Stimulated activated CD4-positive, alpha-beta T cell treated with anti-CD3 and anti-CD28 coated beads, Interleukin-2, amount 100 ng/mL, for 24 hours (primary cell): ENCODE data around the gene RELB.
"Not testable (repeated sequence)": the region's sequence is repeated elsewhere in the genome, so short reads cannot be mapped to it uniquely, and the experiment has no call there.

ENCODE experiments used
- DNase-seq, 2 donors: peaks; one replicate each; pipeline ENCODE4 v3.0.0-alpha.2; 2020

The RELB gene, protein sequence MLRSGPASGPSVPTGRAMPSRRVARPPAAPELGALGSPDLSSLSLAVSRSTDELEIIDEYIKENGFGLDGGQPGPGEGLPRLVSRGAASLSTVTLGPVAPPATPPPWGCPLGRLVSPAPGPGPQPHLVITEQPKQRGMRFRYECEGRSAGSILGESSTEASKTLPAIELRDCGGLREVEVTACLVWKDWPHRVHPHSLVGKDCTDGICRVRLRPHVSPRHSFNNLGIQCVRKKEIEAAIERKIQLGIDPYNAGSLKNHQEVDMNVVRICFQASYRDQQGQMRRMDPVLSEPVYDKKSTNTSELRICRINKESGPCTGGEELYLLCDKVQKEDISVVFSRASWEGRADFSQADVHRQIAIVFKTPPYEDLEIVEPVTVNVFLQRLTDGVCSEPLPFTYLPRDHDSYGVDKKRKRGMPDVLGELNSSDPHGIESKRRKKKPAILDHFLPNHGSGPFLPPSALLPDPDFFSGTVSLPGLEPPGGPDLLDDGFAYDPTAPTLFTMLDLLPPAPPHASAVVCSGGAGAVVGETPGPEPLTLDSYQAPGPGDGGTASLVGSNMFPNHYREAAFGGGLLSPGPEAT

DNA sequence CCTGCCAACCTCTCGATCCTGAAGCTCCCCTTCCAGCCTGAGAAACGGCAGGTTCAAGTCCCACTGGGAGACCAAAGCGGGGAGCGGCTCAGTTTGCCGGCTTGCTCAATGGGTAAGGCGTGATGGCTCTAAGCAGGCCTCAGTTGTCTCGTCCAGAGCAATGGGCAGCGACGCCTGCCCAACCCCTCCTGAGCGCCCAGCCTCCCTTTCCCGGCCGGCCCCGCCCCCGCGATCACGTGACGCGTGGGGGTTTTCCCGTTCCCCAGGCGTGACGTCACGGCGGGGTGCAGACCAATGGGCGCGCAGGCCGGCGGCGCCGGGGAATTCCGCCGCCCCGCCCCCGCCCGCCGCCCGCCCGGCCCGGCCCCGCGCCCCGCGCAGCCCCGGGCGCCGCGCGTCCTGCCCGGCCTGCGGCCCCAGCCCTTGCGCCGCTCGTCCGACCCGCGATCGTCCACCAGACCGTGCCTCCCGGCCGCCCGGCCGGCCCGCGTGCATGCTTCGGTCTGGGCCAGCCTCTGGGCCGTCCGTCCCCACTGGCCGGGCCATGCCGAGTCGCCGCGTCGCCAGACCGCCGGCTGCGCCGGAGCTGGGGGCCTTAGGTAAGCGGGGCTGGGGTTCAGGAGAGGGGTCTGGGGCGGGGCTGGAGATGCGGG is at the start of gene RELB:
Gene RELB (plus strand): TSS at position 378 of the 653 bp plus-strand sequence. CDS start 116 bp downstream, at position 494.
- peak; percentile 98 for DNase-seq

DNA sequence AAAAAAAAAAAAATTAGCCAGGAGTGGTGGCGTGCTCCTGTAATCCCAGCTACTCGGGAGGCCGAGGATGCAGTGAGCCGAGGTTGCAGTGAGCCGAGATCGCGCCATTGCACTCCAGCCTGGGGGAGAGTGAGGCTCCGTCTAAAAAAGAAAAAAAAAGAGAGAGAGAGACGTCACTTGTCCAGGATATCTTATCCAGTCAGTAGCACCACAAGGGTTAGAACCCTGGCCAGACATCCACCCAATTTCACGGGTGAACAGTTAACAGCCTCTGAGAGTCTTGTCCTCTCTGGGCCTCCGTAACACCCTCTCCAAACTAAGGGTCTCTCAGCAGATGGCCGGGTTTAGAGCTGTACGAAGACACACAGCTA is 47.0 kb upstream of the RELB start:
- no peak for DNase-seq

DNA sequence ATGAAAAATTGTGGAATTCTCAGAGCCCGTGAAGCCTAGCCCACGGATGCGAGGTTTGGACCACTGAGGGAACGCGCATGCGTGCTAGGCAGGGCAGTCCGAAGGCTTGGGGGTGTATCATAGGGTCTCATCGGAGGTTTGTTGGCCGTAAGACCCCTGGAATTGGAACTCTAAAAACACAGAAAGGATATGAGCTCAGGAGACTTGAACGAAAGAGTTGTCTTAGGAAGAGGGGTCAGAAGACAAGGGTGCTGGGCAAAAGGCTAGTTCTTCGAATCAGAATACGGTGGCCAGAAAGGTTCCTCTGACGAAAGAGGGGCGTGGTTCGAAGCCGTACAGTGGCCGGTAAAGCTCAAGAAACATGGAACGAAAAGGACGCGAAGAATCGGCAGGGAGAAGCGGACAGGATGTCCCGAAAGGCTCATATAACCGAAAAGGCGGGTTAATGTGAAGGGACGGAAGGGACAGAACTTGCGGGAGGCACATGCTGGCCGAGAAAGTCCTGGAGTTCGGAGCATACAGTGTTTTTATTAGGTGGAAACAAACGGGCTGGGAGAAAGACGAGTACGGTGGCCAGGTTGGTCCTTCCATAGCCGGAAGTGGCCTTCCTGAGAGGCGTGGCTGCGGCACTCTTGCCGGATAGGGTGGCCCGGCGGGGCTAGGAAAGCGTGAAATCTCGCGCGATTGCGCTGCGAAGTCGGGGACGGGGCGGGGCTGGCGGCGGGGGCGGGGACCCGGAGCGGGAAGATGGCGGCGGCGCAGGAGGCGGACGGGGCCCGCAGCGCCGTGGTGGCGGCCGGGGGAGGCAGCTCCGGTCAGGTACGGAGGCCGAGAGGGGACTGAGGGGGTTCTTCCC is 46.4 kb upstream of the RELB start, which contains the start of gene CLPTM1:
Gene CLPTM1 (plus strand): TSS at position 732 of the 856 bp plus-strand sequence. CDS start 16 bp downstream, at position 748.
- DNase-seq, result peak; percentile 96 to 97

DNA sequence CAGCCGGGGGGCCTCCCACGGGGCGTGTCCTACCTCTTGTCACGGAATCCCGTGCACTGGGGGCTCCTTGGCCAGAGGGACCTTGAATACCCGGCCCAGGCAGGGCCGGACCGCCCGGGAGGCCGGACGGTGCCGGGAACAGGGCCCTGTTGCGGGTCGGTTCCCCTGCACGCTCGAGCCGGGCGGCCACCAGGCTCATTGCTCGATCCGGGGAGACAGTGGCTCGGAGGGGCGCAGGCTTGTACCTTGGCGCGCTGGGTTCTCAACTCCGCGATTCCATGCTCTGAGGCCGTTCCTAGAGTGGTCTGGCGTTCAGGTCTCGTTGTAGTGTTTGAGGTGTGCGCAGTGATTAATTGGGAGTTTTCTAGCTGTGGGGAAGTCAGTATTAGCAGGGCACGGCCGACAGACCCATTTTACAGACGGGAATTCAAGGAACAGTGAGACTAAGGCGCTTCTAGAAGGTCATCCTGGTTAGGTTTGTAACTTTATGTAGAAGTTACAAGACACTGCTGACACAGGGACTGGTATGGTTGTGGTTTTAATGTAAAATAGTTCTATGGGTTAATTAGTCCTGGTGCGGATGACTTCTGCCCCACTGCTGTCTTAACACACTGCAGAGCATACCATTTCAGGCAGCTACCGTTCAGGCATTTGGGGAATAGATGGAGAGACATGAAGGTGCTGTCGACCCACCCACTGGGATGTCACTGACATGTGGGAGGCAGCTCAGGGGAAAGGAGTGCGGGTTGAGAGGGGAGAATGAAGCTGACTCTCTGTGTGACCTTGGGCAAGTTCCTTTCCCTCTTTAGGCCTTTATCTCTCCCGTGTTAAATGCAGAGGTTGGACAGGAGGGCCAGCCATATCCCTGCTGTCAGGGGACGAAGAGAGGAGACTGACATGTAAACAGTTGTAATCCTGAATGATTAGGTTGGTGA is 45.5 kb upstream of the RELB start:
- no peak for DNase-seq

DNA sequence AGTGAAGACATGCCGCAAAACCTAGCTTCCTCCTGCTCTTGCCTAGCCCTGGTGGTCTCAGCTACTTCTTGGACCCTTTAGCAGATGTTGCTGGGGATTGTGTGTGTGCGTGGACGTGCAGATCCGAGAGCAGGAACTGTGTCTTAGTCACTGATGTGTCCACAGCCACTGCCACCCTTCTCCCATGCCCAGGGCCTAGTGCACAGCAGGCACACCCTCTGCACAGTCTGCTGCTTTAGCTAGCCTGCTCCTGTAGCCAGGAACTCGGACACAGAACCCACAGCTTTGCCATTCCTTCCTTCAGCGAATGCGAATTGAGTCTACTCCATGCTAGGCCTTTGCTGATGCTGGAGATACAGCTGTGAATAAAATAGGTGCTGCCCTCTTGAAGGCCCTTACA is 43.7 kb upstream of the RELB start:
- no peak for DNase-seq

DNA sequence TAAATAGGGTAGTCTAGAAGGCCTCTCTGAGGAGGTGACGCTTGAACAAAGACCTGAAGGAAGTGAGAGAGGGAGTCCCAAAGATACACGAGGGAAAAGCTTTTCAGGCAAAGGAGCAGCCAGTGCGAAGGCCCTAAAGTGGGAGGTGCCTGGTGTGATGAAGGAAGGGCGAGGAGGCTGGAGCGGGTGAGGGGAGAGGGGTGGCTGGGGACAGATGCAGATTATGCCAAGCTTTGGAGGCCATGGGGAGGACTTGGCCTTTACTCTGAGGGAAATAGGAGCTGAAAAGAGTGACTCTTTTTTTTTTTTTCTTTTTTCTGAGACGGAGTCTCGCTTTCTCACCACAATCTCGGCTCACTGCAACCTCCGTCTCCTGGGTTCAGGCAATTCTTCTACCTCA is 43.2 kb upstream of the RELB start:
- no peak for DNase-seq

DNA sequence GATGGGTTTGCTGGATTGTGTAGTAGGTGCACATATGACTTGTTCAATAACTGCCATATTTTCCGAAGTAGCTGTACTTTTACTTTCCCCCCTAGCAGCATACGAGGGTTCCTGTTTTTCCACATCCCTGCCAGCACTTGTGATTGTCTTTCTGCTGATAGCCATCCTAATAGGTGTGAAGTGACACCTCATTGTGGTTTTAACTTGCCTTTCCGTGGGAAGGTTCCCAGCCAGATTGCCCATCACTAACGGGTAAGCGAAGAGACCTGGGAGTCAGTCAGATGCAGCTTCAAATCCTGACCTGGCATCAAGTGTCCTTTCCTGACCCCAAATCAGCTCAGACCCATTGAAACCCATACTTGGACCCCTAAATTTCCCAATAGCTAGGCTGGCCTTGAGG is 41.6 kb upstream of the RELB start:
- no peak for DNase-seq

DNA sequence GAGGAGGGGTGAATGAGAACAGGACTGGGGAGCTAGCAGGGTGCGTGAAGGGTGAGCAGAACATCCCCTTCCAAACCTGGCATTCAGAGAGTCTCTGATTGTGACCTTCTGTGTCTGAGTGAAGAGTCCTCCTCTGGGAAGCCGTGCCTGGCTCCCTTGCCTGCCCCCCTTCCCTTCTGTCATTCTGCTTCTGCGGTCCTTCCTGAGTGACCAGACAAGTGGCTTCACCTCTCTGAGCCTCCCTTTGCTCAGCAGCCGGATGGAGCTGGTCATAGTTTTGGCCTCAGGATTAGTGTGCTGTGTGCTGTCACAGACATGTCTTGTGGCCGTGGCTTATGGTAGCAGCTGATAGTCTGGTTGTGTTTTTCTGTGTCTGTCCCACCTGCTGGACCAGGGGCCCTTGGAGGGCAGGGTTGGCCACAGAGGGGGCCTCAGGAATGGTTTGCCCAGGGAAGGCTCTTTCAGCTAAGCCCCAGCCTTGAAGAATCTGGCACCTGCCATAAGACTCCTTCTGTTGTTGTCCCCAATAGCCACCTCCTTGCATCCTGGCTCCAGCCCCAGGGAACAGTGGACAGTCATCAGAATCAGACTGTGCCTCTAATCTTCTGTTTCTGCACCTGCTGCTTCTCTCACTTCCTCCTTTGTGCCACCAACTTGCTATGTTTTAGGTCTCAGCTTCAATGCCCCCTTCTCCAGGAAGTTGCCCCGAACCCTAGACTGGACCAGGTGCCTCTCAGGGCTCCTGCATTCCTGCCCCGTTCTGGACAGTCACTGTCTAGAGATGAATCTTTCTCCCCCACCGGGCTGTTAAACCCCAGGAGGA is 40.1 kb upstream of the RELB start:
- no peak for DNase-seq

DNA sequence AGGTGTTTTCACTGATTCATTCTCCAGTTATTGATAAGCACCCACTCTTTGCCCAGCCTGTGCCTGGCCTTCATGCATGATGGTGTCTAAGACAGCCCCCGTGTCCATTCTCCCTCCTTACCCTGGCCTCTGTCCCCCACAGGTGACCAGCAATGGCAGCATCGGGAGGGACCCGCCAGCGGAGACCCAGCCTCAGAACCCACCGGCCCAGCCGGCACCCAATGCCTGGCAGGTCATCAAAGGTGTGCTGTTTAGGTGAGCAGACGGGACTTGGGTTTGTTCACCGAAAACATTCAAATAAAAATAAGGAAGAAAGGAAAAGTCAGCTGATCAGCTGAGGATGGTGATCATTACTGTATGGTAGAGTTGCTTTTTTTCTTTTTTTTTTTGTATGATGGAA is 39.4 kb upstream of the RELB start:
- no peak for DNase-seq

DNA sequence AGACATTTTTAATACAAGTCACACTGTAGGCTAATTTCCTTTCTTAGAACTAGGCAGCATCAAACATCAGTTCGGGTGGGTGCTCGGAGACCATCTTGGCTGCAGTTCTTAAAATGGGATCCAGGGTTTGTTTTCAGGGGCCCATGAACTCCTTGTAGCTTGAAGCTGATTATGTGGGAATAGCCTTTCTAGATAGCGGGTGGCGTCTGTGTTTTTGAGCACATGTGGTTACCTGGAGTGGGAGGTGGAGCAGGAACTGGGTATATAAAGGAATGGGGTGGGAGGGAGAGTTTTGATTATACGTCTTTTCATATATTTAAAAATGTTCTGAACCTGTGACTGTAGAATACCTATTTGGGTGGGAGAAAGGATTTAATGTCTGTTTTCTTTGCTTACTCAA is 33.1 kb upstream of the RELB start:
- DNase-seq, result no peak

DNA sequence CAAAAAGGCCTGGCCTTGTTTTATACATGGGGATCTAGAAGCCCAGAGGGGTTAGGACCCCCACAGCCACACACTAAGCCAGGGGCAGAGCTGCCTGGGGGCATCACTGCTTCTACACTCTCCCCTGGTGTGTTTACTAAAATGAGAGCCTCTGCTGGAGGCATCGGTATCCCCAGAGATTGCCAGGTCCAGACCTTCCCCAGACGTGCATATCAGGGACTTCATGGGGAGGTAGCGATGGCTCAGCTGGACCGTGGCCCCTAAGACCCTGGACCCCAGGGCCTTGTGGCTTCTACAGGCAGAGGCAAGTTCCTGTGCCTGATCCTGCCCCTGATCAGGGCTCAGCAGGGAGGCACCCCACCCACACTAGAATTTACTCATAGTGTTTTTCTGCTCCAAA is 32.6 kb upstream of the RELB start:
- no peak for DNase-seq

DNA sequence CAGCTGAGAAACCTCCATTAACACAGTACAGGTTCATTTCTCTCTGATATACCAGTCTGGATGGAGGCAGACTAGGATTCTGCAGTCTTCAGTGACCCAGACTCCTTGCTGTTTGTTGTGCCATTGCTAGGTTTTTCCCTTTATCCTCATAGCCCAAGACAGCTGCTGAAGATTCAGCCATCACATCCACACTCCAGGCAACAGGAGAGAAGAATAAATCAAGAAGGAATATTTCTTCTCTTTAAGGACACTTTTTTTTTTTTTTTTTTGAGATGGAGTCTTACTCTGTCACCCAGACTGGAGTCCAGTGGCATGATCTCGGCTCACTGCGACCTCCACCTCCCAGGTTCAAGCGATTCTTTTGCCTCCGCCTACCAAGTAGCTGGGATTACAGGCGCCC is 31.8 kb upstream of the RELB start:
- DNase-seq, result no peak

DNA sequence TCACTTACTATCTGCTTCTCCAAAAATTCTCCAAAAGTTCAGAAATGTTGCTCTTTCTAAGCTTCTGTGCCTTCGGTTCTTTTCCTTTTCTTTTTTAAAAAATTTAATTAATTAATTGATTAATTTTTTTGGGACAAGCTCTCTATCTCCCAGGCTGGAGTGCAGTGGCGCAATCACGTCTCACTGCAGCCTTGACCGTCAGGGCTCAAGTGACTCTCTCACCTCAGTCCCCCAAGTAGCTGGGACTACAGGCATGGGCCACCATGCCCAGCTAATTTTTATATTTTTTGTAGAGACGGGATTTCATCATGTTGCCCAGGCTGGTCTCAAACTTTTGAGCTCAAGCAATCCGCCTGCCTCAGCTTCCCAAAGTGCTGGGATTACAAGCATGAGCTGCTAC is 29.8 kb upstream of the RELB start:
- DNase-seq, result not testable (repeated sequence)

DNA sequence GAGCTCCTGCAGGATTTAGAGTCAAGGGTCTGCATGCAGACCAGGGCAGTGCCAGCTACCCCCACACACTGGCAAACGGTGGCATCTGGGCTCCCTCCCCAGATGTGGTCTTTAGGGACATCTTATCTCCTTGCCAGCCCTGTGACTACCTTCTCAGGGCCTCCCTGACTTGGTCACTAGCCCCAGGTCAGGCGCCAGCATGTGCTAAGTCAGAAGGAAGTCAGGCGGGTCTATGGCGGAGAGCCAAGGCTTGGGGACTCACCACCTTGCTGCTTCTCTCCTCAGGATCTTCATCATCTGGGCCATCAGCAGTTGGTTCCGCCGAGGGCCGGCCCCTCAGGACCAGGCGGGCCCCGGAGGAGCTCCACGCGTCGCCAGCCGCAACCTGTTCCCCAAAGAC is 28.5 kb upstream of the RELB start:
- no peak for DNase-seq

DNA sequence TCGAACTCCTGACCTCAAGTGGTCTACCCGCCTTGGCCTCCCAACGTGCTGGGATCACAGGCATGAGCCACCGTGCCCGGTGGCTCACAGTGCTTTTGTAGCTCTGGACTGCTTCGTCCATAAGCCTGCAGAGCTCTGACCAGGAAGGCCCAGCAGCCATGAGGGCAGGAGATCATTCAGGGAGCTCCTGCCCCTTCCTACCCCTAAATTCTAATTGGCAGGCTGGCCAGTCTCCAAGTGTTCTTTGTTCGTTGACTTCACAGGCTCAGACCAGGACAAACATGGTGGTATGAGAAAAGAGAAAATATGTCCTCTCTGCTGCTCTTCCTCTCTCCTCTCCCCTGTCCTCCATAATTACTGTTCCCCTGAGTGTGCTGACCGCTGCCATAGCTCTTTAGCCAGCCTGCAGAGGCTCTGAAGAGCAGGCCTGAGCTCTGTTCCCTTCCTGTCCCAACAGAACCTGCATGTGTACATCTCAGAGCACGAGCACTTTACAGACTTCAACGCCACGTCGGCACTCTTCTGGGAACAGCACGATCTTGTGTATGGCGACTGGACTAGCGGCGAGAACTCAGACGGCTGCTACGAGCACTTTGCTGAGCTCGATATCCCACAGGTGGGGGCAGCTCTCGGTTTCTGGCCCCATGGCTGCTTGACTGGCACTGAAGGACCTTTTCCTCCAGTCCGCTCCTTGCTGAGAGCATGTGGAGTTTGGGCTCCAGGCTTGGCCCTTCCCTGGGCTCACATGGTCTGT is 27.1 kb upstream of the RELB start:
- no peak for DNase-seq

DNA sequence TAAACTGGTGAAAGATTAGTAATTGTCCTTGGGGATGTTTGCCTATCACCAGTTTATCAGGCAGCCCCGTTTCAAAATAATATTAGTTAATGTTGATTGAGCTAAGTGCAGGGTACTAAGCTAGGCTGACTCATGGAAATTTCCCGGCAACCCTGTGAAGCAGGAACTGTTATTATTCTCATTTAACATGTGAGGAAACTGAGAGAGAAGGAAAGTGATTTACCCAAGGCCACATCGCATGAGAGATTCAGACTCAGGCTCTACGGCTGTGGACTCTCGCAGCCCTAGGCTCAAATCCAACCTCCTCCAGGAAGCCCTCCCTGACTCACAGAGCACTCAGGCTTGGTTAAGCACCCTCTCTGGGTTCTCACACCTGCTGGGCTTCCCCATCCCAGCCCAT is 26.4 kb upstream of the RELB start:
- DNase-seq, result no peak

DNA sequence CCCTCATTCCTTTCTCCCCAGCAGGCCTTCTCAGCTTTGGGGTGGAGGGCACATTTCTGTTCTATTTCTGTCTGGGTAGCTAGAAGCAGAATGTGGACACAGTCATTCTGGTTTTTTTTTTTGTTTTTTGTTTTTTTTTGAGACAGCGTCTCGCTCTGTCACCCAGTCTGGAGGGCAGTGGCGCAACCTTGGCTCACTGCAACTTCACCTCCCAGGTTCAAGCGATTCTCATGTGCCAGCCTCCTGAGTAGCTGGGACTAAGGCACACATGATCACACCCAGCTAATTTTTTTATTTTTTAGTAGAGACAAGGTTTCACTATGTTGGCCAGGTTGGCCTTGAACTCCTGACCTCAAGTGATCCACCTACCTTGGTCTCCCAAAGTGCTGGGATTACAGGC is 25.8 kb upstream of the RELB start:
- DNase-seq, result no peak

DNA sequence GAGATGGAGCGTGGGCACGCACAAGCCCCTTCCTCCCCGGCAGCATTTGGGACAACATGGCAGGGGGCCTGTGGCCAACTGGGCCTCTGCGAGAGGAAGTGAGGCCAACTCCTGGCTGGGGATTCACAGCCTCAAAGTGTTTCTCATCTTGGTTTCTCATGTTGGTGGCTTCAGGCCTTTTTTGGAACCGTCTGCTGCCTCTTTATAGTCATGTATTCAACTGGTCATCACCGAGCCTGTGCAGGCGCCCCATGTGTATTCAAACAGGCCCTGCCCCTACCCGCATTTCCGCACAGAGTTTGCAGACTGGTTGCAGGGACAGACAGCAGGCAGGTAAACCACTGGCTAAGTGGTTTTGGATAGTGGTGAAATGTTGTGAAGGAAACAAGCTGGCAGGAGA is 17.3 kb upstream of the RELB start:
- no peak for DNase-seq

DNA sequence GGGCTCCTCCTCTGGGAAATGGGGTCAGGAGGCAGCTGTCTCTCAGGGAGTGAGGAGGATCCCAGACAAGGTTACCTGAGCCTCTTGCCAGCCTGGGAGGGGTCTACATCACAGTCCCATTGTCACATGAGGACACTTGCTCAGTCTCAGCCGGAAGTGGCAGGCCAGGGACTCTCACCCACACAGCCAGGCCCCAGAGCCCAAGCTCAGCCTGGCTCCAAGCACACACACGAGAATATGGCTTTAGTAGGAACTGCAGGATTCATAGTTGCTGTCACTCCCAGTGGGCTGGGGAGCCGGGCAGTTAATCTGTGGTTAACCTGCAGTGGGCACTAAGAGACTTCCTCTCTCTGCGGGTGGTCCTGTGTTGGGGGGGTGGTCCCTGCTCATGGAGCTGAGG is 15.8 kb upstream of the RELB start:
- DNase-seq, result no peak

DNA sequence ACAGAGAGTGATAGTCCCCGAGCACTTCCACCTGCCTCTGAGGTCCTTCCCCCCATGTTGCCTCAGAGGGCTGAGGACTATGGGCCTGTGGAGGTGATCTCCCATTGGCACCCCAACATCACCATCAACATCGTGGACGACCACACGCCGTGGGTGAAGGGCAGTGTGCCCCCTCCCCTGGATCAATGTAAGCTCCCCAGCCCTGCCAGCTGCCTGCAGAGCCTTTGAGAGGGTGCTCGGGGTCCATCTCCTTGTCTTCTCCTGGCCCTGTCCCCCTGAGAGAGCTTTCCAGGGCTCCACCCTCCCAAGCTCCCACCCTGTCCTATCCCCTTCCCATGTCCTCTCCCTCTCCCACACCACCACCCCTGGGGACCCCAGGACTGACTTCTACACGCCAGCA is 14.9 kb upstream of the RELB start:
- no peak for DNase-seq
